ENCODE results near the gene GAS2L2. TPM values are rescaled to one million over a fixed set of nuclear protein-coding genes. Genes with fewer than 3 reads are reported as not detected.

Gene GAS2L2
- total and polyA plus RNA-seq, 2 experiments from 2014 or later = 0.06 TPM; not detected in 1

- no peaks in the 10 kb centered on the region for H3K27me3 ChIP-seq (ENCODE audit: insufficient read depth)
- no peaks in the 10 kb centered on the region for H4K20me1 ChIP-seq (replicated peaks; ENCODE audit: insufficient read depth)
- no peak overlapping the region for H3K4me3 ChIP-seq
- H3K27ac Mint-ChIP-seq = no peak overlapping the region
- no peak for TF ChIP-seq STAT1 (IDR thresholded peaks at IDR 0.05; ENCODE audit: unreplicated experiment)
- TF ChIP-seq ZNF331 (CRISPR knock-in tag; IDR thresholded peaks at IDR 0.05; ENCODE audit: low read depth) = no peak
- no peak for TF ChIP-seq EZH2 (IDR thresholded peaks at IDR 0.05; ENCODE audit: low read depth, unreplicated experiment)
- TF ChIP-seq NANOG (IDR thresholded peaks at IDR 0.05; ENCODE audit: borderline replicate concordance) = no peak
- no peak for TF ChIP-seq ZNF114 (CRISPR knock-in tag; IDR thresholded peaks at IDR 0.05)
- no peak for TF ChIP-seq ETS1 (IDR thresholded peaks at IDR 0.05)
- TF ChIP-seq POLR2AphosphoS5 (IDR thresholded peaks at IDR 0.05; ENCODE audit: low read depth) = no peak
- TF ChIP-seq CREB1 (CRISPR knock-in tag; IDR thresholded peaks at IDR 0.05; ENCODE audit: low read depth) = no peak
- TF ChIP-seq CTCF (conservative IDR thresholded peaks at IDR 0.05; ENCODE audit: low read depth in 2 of 2) = no peak
- no peak for TF ChIP-seq REST (IDR thresholded peaks at IDR 0.05; ENCODE audit: unreplicated experiment)
- no peak for TF ChIP-seq ZNF462 (CRISPR knock-in tag; IDR thresholded peaks at IDR 0.05)
- no peak for TF ChIP-seq JUNB (IDR thresholded peaks at IDR 0.05; ENCODE audit: unreplicated experiment)
- no peak for TF ChIP-seq EZH2phosphoT487 (IDR thresholded peaks at IDR 0.05; ENCODE audit: unreplicated experiment)
- no peaks in the 10 kb centered on the region for H3K36me3 Mint-ChIP-seq (ENCODE audit: low read depth)
- H3K36me3 ChIP-seq (ENCODE audit: insufficient read depth) = no peaks in the 10 kb centered on the region
- H3K27me3 Mint-ChIP-seq (ENCODE audit: insufficient read depth, low read depth, poor library complexity) = no peaks in the 10 kb centered on the region
- no peak overlapping the region for H3K27ac ChIP-seq (ENCODE audit: low read depth)
- H3K4me1 ChIP-seq (ENCODE audit: insufficient read depth) = peaks cover 13% of the 10 kb centered on the region
- DNase-seq (ENCODE audit: low spot score) = no peak
- H3K9me3 Mint-ChIP-seq = no peaks in the 10 kb centered on the region
- no peaks in the 10 kb centered on the region for H3K79me2 ChIP-seq (replicated peaks; ENCODE audit: insufficient read depth)
- H3K4me1 Mint-ChIP-seq = peaks cover 34% of the 10 kb centered on the region
- no peaks in the 10 kb centered on the region for H3F3A ChIP-seq (replicated peaks; ENCODE audit: low read depth)
- ATAC-seq = no peak
- H2AFZ ChIP-seq = peak overlapping the region; percentile 97; the same call in 1 of the 2 replicates
- no peak overlapping the region for H3K4me2 ChIP-seq
- no peak overlapping the region for H3K4me3 Mint-ChIP-seq
- H3K9me2 ChIP-seq (ENCODE audit: insufficient read depth) = no peaks in the 10 kb centered on the region
Measured at GRCh38 chr17:35775583-35775982, 22.5 kb upstream of the GAS2L2 start.

Measured in GM23338 (cell line).